HL-60 (cell line): ENCODE data around the gene GREB1.

ENCODE experiments used
- GABPA ChIP-seq: IDR thresholded peaks from 2 replicates; pipeline ENCODE4 v1.6.1; 2012; ENCODE audit warnings: low read depth
- TF ChIP-seq, protein P1 (sequence below): IDR thresholded peaks from one replicate; pipeline ENCODE4 v1.5.1; 2011; ENCODE audit warnings: low read length, control low read depth, inconsistent platforms; ENCODE audit not compliant: insufficient read depth

DNA sequence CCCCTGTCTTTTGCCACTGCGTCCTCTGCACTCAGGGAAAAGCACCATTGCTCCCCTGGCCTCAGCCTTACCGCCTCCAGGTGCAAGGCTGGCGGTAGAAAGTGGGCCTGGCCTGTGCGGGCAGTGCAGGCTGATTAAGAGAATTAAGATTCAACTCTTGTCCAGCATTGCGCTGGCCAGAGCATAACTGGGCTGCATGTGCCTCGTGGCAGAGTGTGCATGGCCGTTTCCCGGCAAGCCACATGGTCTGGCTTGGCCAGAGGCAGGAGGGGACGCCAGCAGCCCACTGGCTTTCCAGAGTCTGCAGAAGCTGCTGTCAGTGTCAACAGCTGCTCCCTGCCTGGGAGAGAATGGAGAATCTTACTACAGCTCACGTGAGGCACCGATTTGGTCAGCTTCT, 123.8 kb downstream of the GREB1 start:
- TF ChIP-seq, protein P1, sequence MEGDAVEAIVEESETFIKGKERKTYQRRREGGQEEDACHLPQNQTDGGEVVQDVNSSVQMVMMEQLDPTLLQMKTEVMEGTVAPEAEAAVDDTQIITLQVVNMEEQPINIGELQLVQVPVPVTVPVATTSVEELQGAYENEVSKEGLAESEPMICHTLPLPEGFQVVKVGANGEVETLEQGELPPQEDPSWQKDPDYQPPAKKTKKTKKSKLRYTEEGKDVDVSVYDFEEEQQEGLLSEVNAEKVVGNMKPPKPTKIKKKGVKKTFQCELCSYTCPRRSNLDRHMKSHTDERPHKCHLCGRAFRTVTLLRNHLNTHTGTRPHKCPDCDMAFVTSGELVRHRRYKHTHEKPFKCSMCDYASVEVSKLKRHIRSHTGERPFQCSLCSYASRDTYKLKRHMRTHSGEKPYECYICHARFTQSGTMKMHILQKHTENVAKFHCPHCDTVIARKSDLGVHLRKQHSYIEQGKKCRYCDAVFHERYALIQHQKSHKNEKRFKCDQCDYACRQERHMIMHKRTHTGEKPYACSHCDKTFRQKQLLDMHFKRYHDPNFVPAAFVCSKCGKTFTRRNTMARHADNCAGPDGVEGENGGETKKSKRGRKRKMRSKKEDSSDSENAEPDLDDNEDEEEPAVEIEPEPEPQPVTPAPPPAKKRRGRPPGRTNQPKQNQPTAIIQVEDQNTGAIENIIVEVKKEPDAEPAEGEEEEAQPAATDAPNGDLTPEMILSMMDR = no peak
- TF ChIP-seq GABPA = no peak
